ENCODE data around the gene C6orf141. TPM values are rescaled to one million over a fixed set of nuclear protein-coding genes. Genes with fewer than 3 reads are reported as not detected.

Gene C6orf141
- total RNA-seq: 1 to 10 TPM in 1 of 2 donors, under 1 TPM in 1; 0.81 to 1.7 TPM
- polyA plus RNA-seq (2013, experiment 1 of 2): 6.7 TPM
- 9.1 TPM for polyA plus RNA-seq (2013, experiment 2 of 2)
- long read RNA-seq, experiment 1: 0 reads
- long read RNA-seq, experiment 2: 0 reads
- long read RNA-seq, experiment 3: 0 reads
- long read RNA-seq, experiment 4: 0 reads

DNA sequence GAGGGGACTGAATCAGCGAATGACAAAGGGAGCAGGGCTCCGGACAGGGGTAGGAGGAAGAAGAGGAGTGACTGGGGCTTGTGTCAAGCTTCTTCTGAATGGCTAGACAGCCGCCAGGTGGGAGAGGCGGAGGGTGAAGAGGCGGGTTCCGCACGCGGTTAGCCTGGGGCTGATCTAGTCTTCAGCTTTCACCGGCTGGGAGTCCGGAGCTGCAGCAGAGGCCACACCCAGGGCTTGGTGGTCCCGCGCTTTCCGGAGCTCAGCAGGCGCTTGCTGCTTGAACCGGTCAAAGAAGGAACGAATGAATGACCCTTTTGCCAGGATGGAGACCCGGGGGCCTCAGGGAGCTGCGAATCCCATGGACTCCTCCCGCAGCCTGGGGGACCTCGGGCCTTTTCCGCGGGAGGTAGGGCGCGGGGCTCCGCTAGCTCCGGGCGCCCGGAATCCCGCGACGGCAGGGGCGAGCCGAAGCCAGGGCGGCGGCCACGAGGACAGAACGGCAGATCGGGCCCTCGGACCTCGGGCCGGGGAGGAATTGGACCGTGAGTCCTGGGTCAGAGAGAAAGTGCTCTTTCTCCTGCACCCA lies at the start of gene C6orf141:
Gene C6orf141, plus strand, starts transcription at position 177 of the 586 bp plus-strand sequence. Its CDS starts 125 bp downstream, at position 302.
- H3K27ac Mint-ChIP-seq: no peak within 1 kb of the TSS
- peaks cover 4% of the 10 kb centered on the region for H3K4me1 ChIP-seq (ENCODE audit: control insufficient read depth, insufficient read depth, low read length)
- WGBS, 2 experiments (ENCODE audit: insufficient coverage in 1 of 2, insufficient read length in 1 of 2): 2 to 4% methylated on average over 16 to 42 of the region's 42 CpGs

DNA sequence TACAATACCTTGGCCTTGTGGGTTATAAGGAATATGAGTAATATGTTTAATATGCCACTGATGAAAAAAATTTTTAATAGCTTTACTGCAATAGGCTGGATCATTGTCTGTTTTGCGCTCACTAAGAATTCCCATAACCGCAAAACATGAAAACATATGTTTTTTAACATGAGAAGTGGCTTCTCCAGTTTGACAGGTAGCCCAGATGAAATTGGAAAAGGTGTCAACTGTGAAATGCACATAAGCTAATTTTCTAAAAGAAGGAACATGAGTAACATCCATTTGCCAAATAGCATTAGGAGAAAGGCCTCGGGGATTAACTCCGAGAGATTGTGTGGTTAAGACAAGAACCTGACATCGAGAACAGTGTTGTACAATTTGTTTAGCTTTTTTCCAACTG lies 45.8 kb upstream of the C6orf141 start:
- no peak overlapping the region for H3K4me3 Mint-ChIP-seq
- Histone ChIP-seq H3K9ac (ENCODE audit: extremely low read depth, low read length, poor library complexity, severe bottlenecking) (no peak overlapping the region), H3K4me1 (ENCODE audit: control insufficient read depth, insufficient read depth, low read length) (no peaks in the 10 kb centered on the region), H3K27ac (ENCODE audit: low read depth, low read length) (no peak overlapping the region), H3K4me3 (ENCODE audit: low read length) (no peak overlapping the region), H3K36me3 (ENCODE audit: control insufficient read depth, insufficient read depth, low read length) (no peaks in the 10 kb centered on the region), H3K27me3 (ENCODE audit: control insufficient read depth, insufficient read depth, low read length, poor library complexity, severe bottlenecking) (no peaks in the 10 kb centered on the region), H3K9me3 (ENCODE audit: control insufficient read depth, low read length) (peaks cover 3% of the 10 kb centered on the region)
- H3K9me3 Mint-ChIP-seq: peaks cover 20% of the 10 kb centered on the region
- 89 to 100% methylated on average over 1 to 5 of the region's 5 CpGs for WGBS, 2 experiments (ENCODE audit: insufficient coverage in 1 of 2, insufficient read length in 1 of 2)
- peaks cover 2% of the 10 kb centered on the region for H3K27me3 Mint-ChIP-seq (ENCODE audit: insufficient read depth)
- no peak overlapping the region for H3K27ac Mint-ChIP-seq
- peaks cover 3% of the 10 kb centered on the region for H3K4me1 Mint-ChIP-seq
- TF ChIP-seq, protein P1, sequence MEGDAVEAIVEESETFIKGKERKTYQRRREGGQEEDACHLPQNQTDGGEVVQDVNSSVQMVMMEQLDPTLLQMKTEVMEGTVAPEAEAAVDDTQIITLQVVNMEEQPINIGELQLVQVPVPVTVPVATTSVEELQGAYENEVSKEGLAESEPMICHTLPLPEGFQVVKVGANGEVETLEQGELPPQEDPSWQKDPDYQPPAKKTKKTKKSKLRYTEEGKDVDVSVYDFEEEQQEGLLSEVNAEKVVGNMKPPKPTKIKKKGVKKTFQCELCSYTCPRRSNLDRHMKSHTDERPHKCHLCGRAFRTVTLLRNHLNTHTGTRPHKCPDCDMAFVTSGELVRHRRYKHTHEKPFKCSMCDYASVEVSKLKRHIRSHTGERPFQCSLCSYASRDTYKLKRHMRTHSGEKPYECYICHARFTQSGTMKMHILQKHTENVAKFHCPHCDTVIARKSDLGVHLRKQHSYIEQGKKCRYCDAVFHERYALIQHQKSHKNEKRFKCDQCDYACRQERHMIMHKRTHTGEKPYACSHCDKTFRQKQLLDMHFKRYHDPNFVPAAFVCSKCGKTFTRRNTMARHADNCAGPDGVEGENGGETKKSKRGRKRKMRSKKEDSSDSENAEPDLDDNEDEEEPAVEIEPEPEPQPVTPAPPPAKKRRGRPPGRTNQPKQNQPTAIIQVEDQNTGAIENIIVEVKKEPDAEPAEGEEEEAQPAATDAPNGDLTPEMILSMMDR (conservative IDR thresholded peaks at IDR 0.05): no peak
- DNase-seq: no peak
- no peaks in the 10 kb centered on the region for H3K36me3 Mint-ChIP-seq (ENCODE audit: low read depth)

More for the DNA sequence above, at the start of gene C6orf141:
- no peaks in the 10 kb centered on the region for H3K36me3 Mint-ChIP-seq (ENCODE audit: low read depth)
- peak within 1 kb of the TSS; percentile 26 for H3K27ac ChIP-seq (ENCODE audit: low read depth, low read length)
- peak; percentile 92 for DNase-seq
- TF ChIP-seq, protein P1 (conservative IDR thresholded peaks at IDR 0.05): no peak
- H3K36me3 ChIP-seq (ENCODE audit: control insufficient read depth, insufficient read depth, low read length): no peaks in the 10 kb centered on the region
- peaks cover 73% of the 10 kb centered on the region for H3K27me3 ChIP-seq (ENCODE audit: control insufficient read depth, insufficient read depth, low read length, poor library complexity, severe bottlenecking)
- no peaks in the 10 kb centered on the region for H3K9me3 ChIP-seq (ENCODE audit: control insufficient read depth, low read length)
- peaks cover 26% of the 10 kb centered on the region for H3K4me1 Mint-ChIP-seq
- H3K4me3 ChIP-seq (ENCODE audit: low read length): peak within 1 kb of the TSS; percentile 82
- H3K9ac ChIP-seq (ENCODE audit: extremely low read depth, low read length, poor library complexity, severe bottlenecking): no peak within 1 kb of the TSS
- peak within 1 kb of the TSS; percentile 50 for H3K4me3 Mint-ChIP-seq
- peaks cover 95% of the 10 kb centered on the region for H3K27me3 Mint-ChIP-seq (ENCODE audit: insufficient read depth)
- H3K9me3 Mint-ChIP-seq: no peaks in the 10 kb centered on the region

DNA sequence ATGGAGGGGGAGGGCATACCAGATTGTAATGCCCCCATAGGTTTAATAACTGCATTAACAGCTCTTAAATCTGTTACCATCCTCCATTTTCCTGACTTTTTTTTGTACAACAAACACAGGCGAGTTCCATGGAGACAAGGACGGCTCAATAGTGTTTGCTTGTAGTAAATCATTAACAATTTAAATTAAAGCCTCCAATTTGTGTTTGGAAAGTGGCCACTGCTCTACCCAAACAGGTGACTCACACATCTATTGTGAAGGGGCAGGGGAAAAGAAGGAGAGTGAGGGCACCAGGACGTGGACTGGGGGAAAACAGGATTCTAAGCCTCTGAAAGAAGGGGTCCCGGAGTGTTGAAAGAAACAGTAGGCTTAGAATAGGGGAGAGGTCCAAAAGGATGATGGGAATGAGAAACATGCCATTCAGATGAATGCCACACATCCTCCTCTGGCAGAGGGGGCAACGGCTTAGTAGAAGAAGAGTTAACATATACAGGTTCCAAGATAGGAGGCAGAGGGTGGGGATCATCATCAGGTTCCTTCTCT lies 43.8 kb upstream of the C6orf141 start:
- H3K9me3 Mint-ChIP-seq: peaks cover 20% of the 10 kb centered on the region
- H3K4me1 Mint-ChIP-seq: peaks cover 3% of the 10 kb centered on the region
- no peak overlapping the region for H3K27ac ChIP-seq (ENCODE audit: low read depth, low read length)
- H3K27me3 Mint-ChIP-seq (ENCODE audit: insufficient read depth): peaks cover 2% of the 10 kb centered on the region
- no peaks in the 10 kb centered on the region for H3K4me1 ChIP-seq (ENCODE audit: control insufficient read depth, insufficient read depth, low read length)
- H3K36me3 ChIP-seq (ENCODE audit: control insufficient read depth, insufficient read depth, low read length): no peaks in the 10 kb centered on the region
- H3K4me3 ChIP-seq (ENCODE audit: low read length): no peak overlapping the region
- no peak overlapping the region for H3K27ac Mint-ChIP-seq
- no peak for DNase-seq
- H3K27me3 ChIP-seq (ENCODE audit: control insufficient read depth, insufficient read depth, low read length, poor library complexity, severe bottlenecking): no peaks in the 10 kb centered on the region
- no peak overlapping the region for H3K4me3 Mint-ChIP-seq
- no peaks in the 10 kb centered on the region for H3K36me3 Mint-ChIP-seq (ENCODE audit: low read depth)
- WGBS, 2 experiments (ENCODE audit: insufficient coverage in 1 of 2, insufficient read length in 1 of 2): 84 to 100% methylated on average over 2 to 5 of the region's 5 CpGs
- no peak overlapping the region for H3K9ac ChIP-seq (ENCODE audit: extremely low read depth, low read length, poor library complexity, severe bottlenecking)
- TF ChIP-seq, protein P1 (conservative IDR thresholded peaks at IDR 0.05): no peak
- H3K9me3 ChIP-seq (ENCODE audit: control insufficient read depth, low read length): peaks cover 3% of the 10 kb centered on the region
